ENCODE measurements around the gene TYK2. TPM values are rescaled to one million over a fixed set of nuclear protein-coding genes. Genes with fewer than 3 reads are reported as not detected.
"Not testable (repeated sequence)": the region's sequence is repeated elsewhere in the genome, so short reads cannot be mapped to it uniquely, and the experiment has no call there.

Gene TYK2
- polyA plus RNA-seq, 6 donors from 2014 or later, result 26.1 to 67.7 (median 48.5) TPM

DNA sequence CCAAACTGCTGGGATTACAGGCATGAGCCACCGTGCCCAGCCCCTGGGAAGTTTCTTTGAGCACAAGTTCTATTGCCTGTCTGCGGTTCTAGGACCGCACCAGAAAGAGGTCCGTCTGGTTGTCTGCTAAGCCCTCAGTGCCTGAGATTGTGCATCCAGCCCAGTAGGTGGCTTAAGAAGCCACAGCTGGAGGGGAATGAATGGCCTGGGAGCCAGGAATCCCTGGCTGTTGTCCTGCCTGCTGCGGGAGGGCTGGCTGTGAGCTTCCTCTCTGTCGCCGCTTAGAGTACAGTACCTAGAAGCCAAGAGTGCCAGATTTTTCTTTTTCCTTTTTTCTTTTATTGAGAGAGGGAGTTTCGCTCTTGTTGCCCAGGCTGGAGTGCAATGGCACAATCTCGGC, 4.2 kb upstream of the TYK2 start:
- no peaks in the 10 kb centered on the region for H3K27me3 Mint-ChIP-seq
- H3K4me1 Mint-ChIP-seq, result peaks cover 12 to 19% (median 18%) of the 10 kb centered on the region in 3 donors
- no peak overlapping the region for H3K27ac Mint-ChIP-seq
- DNase-seq, result no peak
- ATAC-seq (ENCODE audit: low read depth in 2 of 2), result no peak
- no peaks in the 10 kb centered on the region for H3K9me3 Mint-ChIP-seq
- H3K36me3 Mint-ChIP-seq, result no peaks in the 10 kb centered on the region
- H3K4me3 Mint-ChIP-seq, result peak overlapping the region in 2 of 8 donors; percentile 34 to 55

DNA sequence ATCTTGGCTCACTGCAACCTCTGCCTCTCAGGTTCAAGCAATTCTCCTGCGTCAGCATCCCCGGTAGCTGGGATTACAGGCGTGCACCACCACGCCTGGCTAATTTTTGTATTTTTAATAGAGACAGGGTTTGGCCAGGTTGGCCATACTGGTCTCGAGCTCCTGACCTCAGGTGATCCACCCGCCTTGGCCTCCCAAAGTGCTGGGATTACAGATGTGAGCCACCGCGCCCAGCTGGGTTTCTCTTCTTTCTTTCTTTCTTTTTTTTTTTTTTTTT, 2.8 kb upstream of the TYK2 start:
- H3K9me3 Mint-ChIP-seq; ATAC-seq (ENCODE audit: low read depth in 2 of 2); H3K36me3 Mint-ChIP-seq; DNase-seq; H3K4me3 Mint-ChIP-seq; H3K27me3 Mint-ChIP-seq: not testable (repeated sequence)
- peaks cover 20 to 23% (median 21%) of the 10 kb centered on the region in 3 donors for H3K4me1 Mint-ChIP-seq
- peak overlapping the region in 1 of 6 donors; percentile 59 for H3K27ac Mint-ChIP-seq

DNA sequence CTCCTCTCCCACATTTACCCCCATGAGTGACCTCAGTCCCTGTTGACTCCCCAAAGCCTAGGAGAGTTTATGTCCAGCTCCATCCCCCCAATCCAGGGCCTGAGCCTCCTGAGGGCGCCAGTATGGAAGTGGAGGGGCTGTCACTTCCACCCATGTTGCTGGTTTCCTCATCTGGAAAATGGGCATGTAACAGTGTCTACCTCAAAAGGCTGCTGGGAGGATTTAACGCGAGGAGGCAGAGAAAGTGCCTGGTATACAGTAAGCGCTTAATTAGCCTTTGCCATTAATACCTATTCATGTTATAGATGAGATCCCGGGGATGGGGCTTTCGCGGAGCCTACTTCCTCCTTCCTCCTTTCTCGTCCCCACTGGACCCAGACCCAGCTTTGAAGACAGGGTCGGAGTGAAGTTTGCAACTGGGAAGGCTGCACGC, 476 bp downstream of the TYK2 start:
- Mint-ChIP-seq H3K27ac (peak overlapping the region; percentile 78 to 99 (median 96)), H3K36me3 (peaks cover 0 to 8% of the 10 kb centered on the region in 2 donors), H3K4me1 (peaks cover 23 to 30% (median 23%) of the 10 kb centered on the region in 3 donors), H3K27me3 (no peaks in the 10 kb centered on the region), H3K4me3 (peak overlapping the region; percentile 86 to 99 (median 96)), H3K9me3 (no peaks in the 10 kb centered on the region)
- ATAC-seq (ENCODE audit: low read depth in 2 of 2) (peak; percentile 2 to 5), DNase-seq (no peak)

DNA sequence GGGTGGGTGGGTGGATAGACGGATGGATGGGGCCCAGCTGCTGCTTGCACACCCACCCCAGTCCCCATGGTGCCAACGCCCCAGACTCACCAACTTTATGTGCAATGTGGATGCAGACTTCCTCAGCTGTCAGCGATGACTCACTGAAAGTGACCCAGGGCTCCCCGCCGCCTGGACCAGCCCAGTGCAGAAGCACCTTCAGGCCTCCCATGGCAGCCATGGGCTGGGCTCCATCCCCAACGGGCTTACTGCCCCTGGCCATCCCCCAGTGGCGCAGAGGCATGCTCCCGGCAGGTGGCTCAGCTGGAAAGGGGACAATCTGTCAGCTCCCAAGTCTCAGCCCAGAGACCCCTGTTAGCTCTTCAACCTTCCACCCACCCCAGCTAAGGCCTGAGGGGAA, 2.2 kb downstream of the TYK2 start:
- no peak overlapping the region for H3K27ac Mint-ChIP-seq
- H3K9me3 Mint-ChIP-seq, result no peaks in the 10 kb centered on the region
- peak overlapping the region in 1 of 8 donors; percentile 59 for H3K4me3 Mint-ChIP-seq
- peaks cover 29 to 42% (median 30%) of the 10 kb centered on the region in 3 donors for H3K4me1 Mint-ChIP-seq
- no peaks in the 10 kb centered on the region for H3K27me3 Mint-ChIP-seq
- ATAC-seq (ENCODE audit: low read depth in 2 of 2) (no peak), DNase-seq (no peak)
- H3K36me3 Mint-ChIP-seq, result peaks cover 0 to 15% of the 10 kb centered on the region in 2 donors

DNA sequence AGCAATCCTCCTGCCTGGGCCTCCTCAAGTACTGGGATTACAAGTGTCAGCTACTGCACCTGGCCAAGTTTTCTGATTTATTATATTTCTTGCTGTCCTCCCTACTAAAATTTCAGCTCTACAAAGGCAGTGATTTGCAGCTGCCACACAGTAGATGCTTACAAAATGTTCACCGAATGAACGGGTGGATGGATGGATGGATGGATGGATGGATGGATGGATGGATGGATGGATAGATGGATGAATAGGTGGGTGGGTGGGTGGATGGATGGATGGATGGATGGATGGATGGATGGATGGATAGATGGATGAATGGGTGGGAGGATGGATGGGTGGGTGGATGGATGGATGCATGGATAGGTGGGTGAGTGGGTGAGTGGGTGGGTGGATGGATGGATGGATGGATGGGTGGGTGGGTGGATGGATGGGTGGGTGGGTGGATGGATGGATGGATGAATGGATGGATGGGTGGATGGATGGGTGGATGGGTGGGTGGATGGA, 3.2 kb downstream of the TYK2 start:
- not testable (repeated sequence) for ATAC-seq (ENCODE audit: low read depth in 2 of 2)
- Mint-ChIP-seq H3K4me1 (peaks cover 29 to 42% (median 30%) of the 10 kb centered on the region in 3 donors), H3K4me3 (peak overlapping the region in 2 of 8 donors; percentile 3 to 49)

DNA sequence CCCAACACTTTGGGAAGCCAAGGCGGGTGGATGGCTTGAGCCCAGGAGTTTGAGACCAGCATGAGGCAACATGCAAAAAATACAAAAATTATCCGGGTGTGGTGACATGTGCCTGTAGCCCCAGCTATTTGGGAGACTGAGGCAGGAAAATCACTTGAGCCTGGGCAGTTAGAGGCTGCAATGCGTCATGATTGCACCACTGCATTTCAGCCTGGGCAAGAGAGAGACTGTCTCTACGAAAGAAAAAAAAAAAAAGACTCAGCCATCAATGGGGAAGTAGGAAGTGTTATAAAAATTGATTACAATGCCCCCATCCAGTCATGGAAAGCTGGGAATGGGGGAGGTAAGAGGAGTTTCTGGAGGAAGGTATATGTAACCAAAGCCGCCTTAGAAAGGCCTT, 5.4 kb downstream of the TYK2 start:
- peak overlapping the region in 1 of 6 donors; percentile 57 for H3K27ac Mint-ChIP-seq
- H3K4me3 Mint-ChIP-seq, result no peak overlapping the region
- H3K9me3 Mint-ChIP-seq, result no peaks in the 10 kb centered on the region
- DNase-seq, result no peak
- peaks cover 0 to 15% of the 10 kb centered on the region in 2 donors for H3K36me3 Mint-ChIP-seq
- no peaks in the 10 kb centered on the region for H3K27me3 Mint-ChIP-seq
- ATAC-seq (ENCODE audit: low read depth in 2 of 2), result no peak
- peaks cover 18 to 31% (median 22%) of the 10 kb centered on the region in 3 donors for H3K4me1 Mint-ChIP-seq

More for the DNA sequence above, 3.2 kb downstream of the TYK2 start:
- H3K36me3 Mint-ChIP-seq, result peaks cover 0 to 15% of the 10 kb centered on the region in 2 donors
- not testable (repeated sequence) for DNase-seq, H3K27ac Mint-ChIP-seq, H3K9me3 Mint-ChIP-seq, H3K27me3 Mint-ChIP-seq

DNA sequence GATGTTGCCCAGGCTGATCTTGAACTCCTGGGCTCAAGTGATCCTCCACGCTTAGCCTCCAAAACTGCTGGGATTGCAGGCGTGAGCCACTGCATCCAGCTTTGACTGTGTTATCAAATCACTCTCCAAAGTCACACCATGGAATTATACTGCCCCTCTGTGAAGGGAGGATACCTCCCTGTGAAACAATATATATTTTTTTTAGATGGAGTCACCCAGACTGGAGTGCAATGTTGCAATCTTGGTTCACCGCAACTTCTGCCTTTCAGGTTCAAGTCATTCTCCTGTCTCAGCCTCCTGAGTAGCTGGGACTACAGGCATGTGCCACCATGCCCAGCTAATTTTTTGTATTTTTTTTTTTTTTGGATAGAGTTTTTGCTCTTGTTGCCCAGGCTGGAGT, 7.7 kb downstream of the TYK2 start:
- Mint-ChIP-seq H3K9me3 (no peaks in the 10 kb centered on the region), H3K4me3 (no peak overlapping the region), H3K27me3 (no peaks in the 10 kb centered on the region), H3K36me3 (peaks cover 0 to 15% of the 10 kb centered on the region in 2 donors), H3K27ac (no peak overlapping the region), H3K4me1 (peaks cover 15 to 19% (median 16%) of the 10 kb centered on the region in 3 donors)
- DNase-seq, result no peak
- ATAC-seq (ENCODE audit: low read depth in 2 of 2), result no peak

DNA sequence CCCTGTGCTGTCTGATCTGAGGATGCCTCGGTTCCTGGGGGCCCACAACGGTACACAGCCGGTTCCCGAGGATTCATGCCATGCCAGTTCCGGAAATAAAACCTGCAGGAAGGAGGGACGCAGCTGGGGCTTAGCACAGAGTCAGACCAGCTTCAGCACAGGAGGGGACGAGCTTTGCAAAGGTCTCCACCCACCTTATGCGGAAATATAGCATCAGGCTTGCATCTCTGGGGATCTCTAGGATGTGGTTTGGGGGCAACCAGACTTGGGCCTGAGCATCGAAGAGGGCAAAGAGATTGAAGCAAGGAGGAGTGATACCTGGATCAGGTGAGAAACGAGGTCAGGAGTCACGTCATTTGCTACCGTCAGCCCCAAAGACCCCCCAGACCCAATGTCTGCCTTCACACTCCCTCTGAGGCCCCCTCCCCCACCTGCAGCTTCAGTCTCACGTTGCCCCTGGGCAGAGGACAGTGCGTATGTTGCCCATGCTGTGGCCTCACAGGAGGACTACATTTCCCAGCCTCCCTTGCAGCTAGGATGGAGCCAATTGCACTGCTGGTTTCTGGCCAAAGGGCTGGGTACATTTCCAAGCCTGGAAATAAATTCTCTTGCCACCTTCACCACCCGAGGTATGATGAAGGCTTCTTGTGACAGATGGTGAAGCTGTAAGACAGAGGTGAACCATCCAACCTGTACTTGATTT, 12.1 kb downstream of the TYK2 start:
- Mint-ChIP-seq H3K4me1 (peaks cover 6 to 8% (median 6%) of the 10 kb centered on the region in 3 donors), H3K27me3 (no peaks in the 10 kb centered on the region), H3K27ac (peak overlapping the region in 1 of 6 donors; percentile 33), H3K4me3 (no peak overlapping the region), H3K36me3 (peaks cover 3 to 9% of the 10 kb centered on the region in 2 donors), H3K9me3 (no peaks in the 10 kb centered on the region)
- DNase-seq (no peak), ATAC-seq (ENCODE audit: low read depth in 2 of 2) (no peak)

DNA sequence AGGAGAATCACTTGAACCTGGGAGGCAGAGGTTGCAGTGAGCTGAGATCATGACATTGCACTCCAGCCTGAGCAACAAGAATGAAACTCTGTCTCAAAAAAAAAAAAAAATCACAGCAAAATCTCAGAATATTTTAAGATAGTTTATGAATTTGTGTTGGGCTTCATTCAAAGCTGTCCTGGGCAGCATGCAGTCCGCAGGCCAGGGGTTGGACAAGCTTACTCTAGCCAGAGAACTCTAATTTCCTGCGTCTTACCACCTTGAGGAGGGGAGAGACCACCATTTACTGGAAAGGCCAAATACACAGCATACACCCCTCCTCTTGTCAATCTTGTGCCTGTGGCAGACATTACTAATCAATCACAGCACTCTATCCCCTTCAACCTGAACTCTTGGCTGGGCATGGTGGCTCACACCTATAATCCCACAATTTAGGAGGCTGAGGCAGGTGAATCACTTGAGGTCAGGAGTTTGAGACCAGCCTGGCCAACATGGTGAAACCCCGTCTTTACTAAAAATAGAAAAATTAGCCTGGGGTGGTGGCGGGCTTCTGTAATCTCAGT, 13.3 kb downstream of the TYK2 start:
- not testable (repeated sequence) for H3K36me3 Mint-ChIP-seq; DNase-seq; H3K4me1 Mint-ChIP-seq; ATAC-seq (ENCODE audit: low read depth in 2 of 2); H3K27me3 Mint-ChIP-seq; H3K9me3 Mint-ChIP-seq; H3K4me3 Mint-ChIP-seq
- peak overlapping the region in 1 of 6 donors; percentile 56 for H3K27ac Mint-ChIP-seq

DNA sequence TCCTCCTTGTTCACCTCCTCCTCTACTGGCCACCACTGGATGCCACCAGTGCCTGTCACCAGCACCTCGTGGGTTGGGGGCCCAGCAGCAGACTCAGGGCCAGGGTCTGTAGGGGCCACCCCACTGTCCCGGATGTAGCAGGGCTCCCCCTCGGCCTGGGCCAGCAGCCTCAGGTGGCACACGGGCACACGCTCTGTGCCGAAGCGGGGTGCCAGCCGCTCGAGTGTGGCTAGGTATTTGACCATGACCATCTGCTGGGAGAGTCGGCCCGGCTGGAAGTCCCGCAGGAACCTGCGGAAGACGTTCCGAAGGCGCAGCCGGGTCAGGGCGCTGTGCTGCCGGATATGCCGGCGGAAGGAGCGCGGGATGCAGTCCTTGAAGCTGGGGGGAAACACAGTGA, 14.9 kb downstream of the TYK2 start:
- no peaks in the 10 kb centered on the region for H3K27me3 Mint-ChIP-seq
- H3K27ac Mint-ChIP-seq, result no peak overlapping the region
- no peaks in the 10 kb centered on the region for H3K9me3 Mint-ChIP-seq
- no peak overlapping the region for H3K4me3 Mint-ChIP-seq
- peaks cover 4 to 18% of the 10 kb centered on the region in 2 donors for H3K36me3 Mint-ChIP-seq
- no peak for DNase-seq
- ATAC-seq (ENCODE audit: low read depth in 2 of 2), result no peak
- H3K4me1 Mint-ChIP-seq, result peaks cover 7 to 11% (median 8%) of the 10 kb centered on the region in 3 donors

DNA sequence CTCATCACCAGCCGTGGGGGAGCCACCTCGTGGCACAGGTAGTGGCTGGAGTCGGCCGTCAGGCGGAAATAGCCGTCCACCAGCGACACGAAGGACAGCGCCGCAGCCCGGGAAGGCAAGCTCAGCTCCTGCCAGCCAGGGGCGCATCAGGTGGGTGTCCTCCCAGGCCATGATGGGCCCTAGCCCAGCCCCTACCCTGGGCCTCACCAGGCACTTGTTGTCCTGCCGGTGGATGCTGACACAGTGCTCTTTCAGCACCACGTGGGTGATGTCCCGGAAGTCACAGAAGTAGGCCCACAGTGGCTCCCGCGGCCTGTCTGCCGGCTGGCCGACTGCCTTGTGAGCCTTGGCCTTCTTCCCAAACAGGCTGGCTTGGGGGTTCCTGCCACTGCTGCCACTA, 15.7 kb downstream of the TYK2 start:
- Mint-ChIP-seq H3K4me3 (no peak overlapping the region), H3K4me1 (peaks cover 7 to 11% (median 7%) of the 10 kb centered on the region in 3 donors), H3K9me3 (no peaks in the 10 kb centered on the region), H3K36me3 (peaks cover 4 to 16% of the 10 kb centered on the region in 2 donors), H3K27me3 (no peaks in the 10 kb centered on the region), H3K27ac (no peak overlapping the region)
- ATAC-seq (ENCODE audit: low read depth in 2 of 2), result no peak
- no peak for DNase-seq

DNA sequence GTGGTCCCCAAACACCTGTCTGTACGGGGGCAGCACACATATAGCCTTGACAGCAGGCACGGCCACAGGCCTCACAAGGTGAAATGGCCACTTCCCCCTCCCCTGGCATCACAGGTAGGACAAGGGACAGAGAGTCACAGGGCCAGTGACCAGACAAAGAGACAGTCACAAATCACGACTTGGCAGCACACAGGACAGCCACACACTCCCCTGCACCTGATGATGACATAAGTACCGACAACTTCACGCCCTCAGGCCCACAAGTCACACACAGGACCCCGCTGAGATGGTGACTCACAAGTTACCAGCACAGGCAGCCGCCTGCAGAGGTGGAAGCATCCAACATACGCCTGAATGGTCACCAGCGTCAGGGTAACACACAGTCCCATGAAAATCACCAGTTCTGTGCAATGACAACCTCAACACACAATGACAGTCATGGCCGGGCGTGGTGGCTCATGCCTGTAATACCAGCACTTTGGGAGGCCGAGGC, 16.5 kb downstream of the TYK2 start:
- no peak overlapping the region for H3K27ac Mint-ChIP-seq
- H3K36me3 Mint-ChIP-seq, result peaks cover 4 to 10% of the 10 kb centered on the region in 2 donors
- H3K4me3 Mint-ChIP-seq, result peak overlapping the region in 1 of 8 donors; percentile 50
- no peaks in the 10 kb centered on the region for H3K9me3 Mint-ChIP-seq
- H3K27me3 Mint-ChIP-seq, result no peaks in the 10 kb centered on the region
- DNase-seq (no peak), ATAC-seq (ENCODE audit: low read depth in 2 of 2) (no peak)
- peaks cover 5 to 7% (median 5%) of the 10 kb centered on the region in 3 donors for H3K4me1 Mint-ChIP-seq

DNA sequence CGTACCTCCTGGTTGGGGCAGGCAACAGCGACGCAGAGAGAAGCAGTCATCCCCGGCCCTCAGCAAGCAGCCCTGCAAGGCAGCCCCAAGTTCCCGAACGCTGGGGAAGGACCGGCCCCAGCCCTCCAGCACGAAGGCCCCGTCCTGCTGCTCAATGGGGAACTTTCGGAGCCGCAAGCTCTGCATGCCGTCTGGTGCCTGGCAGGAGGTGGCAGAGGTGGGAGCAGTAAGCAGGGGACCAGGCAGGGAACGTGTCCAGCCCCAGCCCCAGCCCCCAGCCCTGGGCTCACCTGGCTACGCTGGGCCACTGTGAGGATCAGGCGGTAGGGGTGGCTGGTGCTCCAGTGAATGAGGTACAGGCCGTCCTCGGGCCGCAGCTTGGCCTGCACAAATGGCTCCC, 18.1 kb downstream of the TYK2 start:
- Mint-ChIP-seq H3K9me3 (no peaks in the 10 kb centered on the region), H3K36me3 (peaks cover 4 to 10% of the 10 kb centered on the region in 2 donors), H3K4me3 (no peak overlapping the region), H3K4me1 (peaks cover 5 to 7% (median 5%) of the 10 kb centered on the region in 3 donors), H3K27me3 (no peaks in the 10 kb centered on the region), H3K27ac (no peak overlapping the region)
- ATAC-seq (ENCODE audit: low read depth in 2 of 2) (no peak), DNase-seq (no peak)

DNA sequence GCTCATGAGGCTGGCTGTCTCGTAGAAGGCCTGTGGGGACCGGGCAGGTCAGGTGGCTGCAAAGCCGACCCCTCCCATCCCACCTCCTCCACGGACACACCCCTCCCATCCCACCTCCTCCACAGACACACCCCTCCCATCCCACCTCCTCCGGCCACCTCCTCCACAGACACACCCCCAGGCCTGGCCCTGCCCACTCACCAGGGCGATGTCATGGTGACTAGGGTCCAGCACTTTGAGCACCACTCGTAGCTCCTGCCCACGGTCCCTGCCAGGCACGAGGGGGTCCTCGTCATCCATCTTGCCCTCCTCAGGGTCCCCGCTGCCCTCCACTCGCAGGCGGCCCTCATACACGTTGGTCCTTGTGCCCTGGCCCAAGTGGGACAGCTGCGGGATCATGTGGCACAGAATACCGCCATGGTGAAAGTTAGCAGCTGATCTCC, 18.8 kb downstream of the TYK2 start:
- H3K9me3 Mint-ChIP-seq, result no peaks in the 10 kb centered on the region
- no peaks in the 10 kb centered on the region for H3K27me3 Mint-ChIP-seq
- peaks cover 4 to 10% of the 10 kb centered on the region in 2 donors for H3K36me3 Mint-ChIP-seq
- no peak overlapping the region for H3K4me3 Mint-ChIP-seq
- DNase-seq (no peak), ATAC-seq (ENCODE audit: low read depth in 2 of 2) (no peak)
- H3K4me1 Mint-ChIP-seq, result peaks cover 5% of the 10 kb centered on the region in 3 donors
- H3K27ac Mint-ChIP-seq, result no peak overlapping the region
